Activated naive CD4-positive, alpha-beta T cell treated with anti-CD3 and anti-CD28 coated beads, Interleukin-2, amount 50 U/mL, for 24 hours (primary cell): ENCODE results near the gene ABLIM2.

ENCODE experiments used
- H3K27ac Mint-ChIP-seq: one replicate; pipeline ENCODE4 v1.8.0; 2021; ENCODE audit warnings: mild to moderate bottlenecking, mixed read lengths
- H3K27me3 Mint-ChIP-seq: one replicate; pipeline ENCODE4 v1.8.0; 2021; ENCODE audit warnings: mixed read lengths
- H3K36me3 Mint-ChIP-seq: one replicate; pipeline ENCODE4 v1.8.0; 2021; ENCODE audit warnings: mixed read lengths
- H3K4me1 Mint-ChIP-seq: one replicate; pipeline ENCODE4 v1.8.0; 2021; ENCODE audit warnings: mixed read lengths
- H3K4me3 Mint-ChIP-seq: one replicate; pipeline ENCODE4 v1.8.0; 2021; ENCODE audit warnings: mild to moderate bottlenecking, mixed read lengths
- H3K9me3 Mint-ChIP-seq: one replicate; pipeline ENCODE4 v1.8.0; 2021; ENCODE audit warnings: mixed read lengths

ABLIM2 gene

GRCh38 chr4:8066336-8066931 is 92.2 kb downstream of the ABLIM2 start:
- no peaks in the 10 kb centered on the region for H3K27me3 Mint-ChIP-seq
- no peak overlapping the region for H3K27ac Mint-ChIP-seq
- no peak overlapping the region for H3K4me3 Mint-ChIP-seq
- H3K4me1 Mint-ChIP-seq = no peaks in the 10 kb centered on the region
- peaks cover 9% of the 10 kb centered on the region for H3K36me3 Mint-ChIP-seq
- H3K9me3 Mint-ChIP-seq = peaks cover 12% of the 10 kb centered on the region

- no peaks in the 10 kb centered on the region for H3K27me3 Mint-ChIP-seq
- H3K4me1 Mint-ChIP-seq = no peaks in the 10 kb centered on the region
- no peak overlapping the region for H3K27ac Mint-ChIP-seq
- H3K9me3 Mint-ChIP-seq = peaks cover 12% of the 10 kb centered on the region
- no peak overlapping the region for H3K4me3 Mint-ChIP-seq
- H3K36me3 Mint-ChIP-seq = peaks cover 12% of the 10 kb centered on the region
These were observed 94.5 kb downstream of the ABLIM2 start for GRCh38 chr4:8063974-8064563.

- no peak overlapping the region for H3K4me3 Mint-ChIP-seq
- H3K36me3 Mint-ChIP-seq = peaks cover 15% of the 10 kb centered on the region
- H3K9me3 Mint-ChIP-seq = peaks cover 12% of the 10 kb centered on the region
- no peaks in the 10 kb centered on the region for H3K4me1 Mint-ChIP-seq
- H3K27me3 Mint-ChIP-seq = no peaks in the 10 kb centered on the region
- H3K27ac Mint-ChIP-seq = no peak overlapping the region
These were observed 97.0 kb downstream of the ABLIM2 start for GRCh38 chr4:8061573-8061972.

GRCh38 chr4:8061145-8061544 is 97.5 kb downstream of the ABLIM2 start:
- Mint-ChIP-seq H3K27ac (no peak overlapping the region), H3K27me3 (no peaks in the 10 kb centered on the region), H3K4me1 (no peaks in the 10 kb centered on the region), H3K9me3 (peaks cover 12% of the 10 kb centered on the region), H3K36me3 (peaks cover 15% of the 10 kb centered on the region), H3K4me3 (no peak overlapping the region)

- Mint-ChIP-seq H3K4me3 (no peak overlapping the region), H3K27ac (no peak overlapping the region), H3K27me3 (no peaks in the 10 kb centered on the region), H3K4me1 (no peaks in the 10 kb centered on the region), H3K9me3 (peaks cover 12% of the 10 kb centered on the region), H3K36me3 (peaks cover 15% of the 10 kb centered on the region)
These were observed 98.0 kb downstream of the ABLIM2 start for GRCh38 chr4:8060632-8061031.

GRCh38 chr4:8058031-8058479 is 100.6 kb downstream of the ABLIM2 start:
- Mint-ChIP-seq H3K36me3 (peaks cover 6% of the 10 kb centered on the region), H3K27me3 (no peaks in the 10 kb centered on the region), H3K9me3 (no peaks in the 10 kb centered on the region), H3K4me3 (no peak overlapping the region), H3K27ac (no peak overlapping the region), H3K4me1 (no peaks in the 10 kb centered on the region)

GRCh38 chr4:8055206-8055605 is 103.4 kb downstream of the ABLIM2 start:
- Mint-ChIP-seq H3K4me3 (no peak overlapping the region), H3K27ac (no peak overlapping the region), H3K9me3 (no peaks in the 10 kb centered on the region), H3K36me3 (peaks cover 3% of the 10 kb centered on the region), H3K4me1 (no peaks in the 10 kb centered on the region), H3K27me3 (no peaks in the 10 kb centered on the region)

GRCh38 chr4:8053688-8054449 is 104.7 kb downstream of the ABLIM2 start:
- peaks cover 2% of the 10 kb centered on the region for H3K36me3 Mint-ChIP-seq
- H3K9me3 Mint-ChIP-seq = no peaks in the 10 kb centered on the region
- no peak overlapping the region for H3K4me3 Mint-ChIP-seq
- H3K4me1 Mint-ChIP-seq = no peaks in the 10 kb centered on the region
- H3K27me3 Mint-ChIP-seq = no peaks in the 10 kb centered on the region
- no peak overlapping the region for H3K27ac Mint-ChIP-seq

GRCh38 chr4:8052160-8052691 is 106.4 kb downstream of the ABLIM2 start:
- Mint-ChIP-seq H3K9me3 (no peaks in the 10 kb centered on the region), H3K36me3 (no peaks in the 10 kb centered on the region), H3K27me3 (no peaks in the 10 kb centered on the region), H3K4me1 (no peaks in the 10 kb centered on the region), H3K4me3 (no peak overlapping the region), H3K27ac (no peak overlapping the region)

GRCh38 chr4:8051644-8052043 is 107.0 kb downstream of the ABLIM2 start:
- H3K4me1 Mint-ChIP-seq = no peaks in the 10 kb centered on the region
- no peaks in the 10 kb centered on the region for H3K9me3 Mint-ChIP-seq
- no peaks in the 10 kb centered on the region for H3K36me3 Mint-ChIP-seq
- no peak overlapping the region for H3K4me3 Mint-ChIP-seq
- no peak overlapping the region for H3K27ac Mint-ChIP-seq
- no peaks in the 10 kb centered on the region for H3K27me3 Mint-ChIP-seq

- H3K27ac Mint-ChIP-seq = no peak overlapping the region
- no peak overlapping the region for H3K4me3 Mint-ChIP-seq
- no peaks in the 10 kb centered on the region for H3K9me3 Mint-ChIP-seq
- no peaks in the 10 kb centered on the region for H3K27me3 Mint-ChIP-seq
- no peaks in the 10 kb centered on the region for H3K36me3 Mint-ChIP-seq
- no peaks in the 10 kb centered on the region for H3K4me1 Mint-ChIP-seq
These were observed 107.9 kb downstream of the ABLIM2 start for GRCh38 chr4:8050555-8051206.

GRCh38 chr4:8050180-8050554 is 108.4 kb downstream of the ABLIM2 start:
- Mint-ChIP-seq H3K9me3 (no peaks in the 10 kb centered on the region), H3K27ac (no peak overlapping the region), H3K36me3 (no peaks in the 10 kb centered on the region), H3K4me3 (no peak overlapping the region), H3K4me1 (no peaks in the 10 kb centered on the region), H3K27me3 (no peaks in the 10 kb centered on the region)

GRCh38 chr4:8048856-8049676 is 109.5 kb downstream of the ABLIM2 start:
- Mint-ChIP-seq H3K27me3 (no peaks in the 10 kb centered on the region), H3K9me3 (no peaks in the 10 kb centered on the region), H3K4me3 (no peak overlapping the region), H3K36me3 (no peaks in the 10 kb centered on the region), H3K27ac (no peak overlapping the region), H3K4me1 (no peaks in the 10 kb centered on the region)

GRCh38 chr4:8047837-8048678 is 110.6 kb downstream of the ABLIM2 start:
- Mint-ChIP-seq H3K27me3 (no peaks in the 10 kb centered on the region), H3K4me3 (no peak overlapping the region), H3K27ac (no peak overlapping the region), H3K9me3 (no peaks in the 10 kb centered on the region), H3K4me1 (no peaks in the 10 kb centered on the region), H3K36me3 (no peaks in the 10 kb centered on the region)
